Activated T-cell treated with anti-CD3 and anti-CD28 coated beads, Interleukin-2, amount 50 U/mL, for 48 hours (primary cell): ENCODE data around the gene MTA3.

Source experiments
- DNase-seq, 2 experiments: peaks; one replicate each; pipeline ENCODE4 v3.0.0-alpha.2; 2020

The MTA3 gene

GRCh38 chr2:42791606-42792005 lies 223.2 kb downstream of the MTA3 start:
- peak in 1 of 2 experiments; percentile 19 for DNase-seq

- DNase-seq: no peak
Observed at GRCh38 chr2:42792087-42792582, 223.7 kb downstream of the MTA3 start.

- DNase-seq: peak; percentile 54 to 57
Observed at GRCh38 chr2:42792583-42793333, 224.3 kb downstream of the MTA3 start, which contains the start of gene HAAO. HAAO (minus strand) TSS chr2:42792583; CDS start chr2:42792536, 47 bp downstream.

- DNase-seq: peak in 1 of 2 experiments; percentile 30
Observed at GRCh38 chr2:42793334-42794270, 225.2 kb downstream of the MTA3 start.

GRCh38 chr2:42794271-42795046 lies 226.0 kb downstream of the MTA3 start:
- peak in 1 of 2 experiments; percentile 20 for DNase-seq

- DNase-seq: peak in 1 of 2 experiments; percentile 11
Observed at GRCh38 chr2:42795275-42795674, 226.8 kb downstream of the MTA3 start.

- DNase-seq: no peak
Observed at GRCh38 chr2:42795841-42796301, 227.4 kb downstream of the MTA3 start.

- DNase-seq: no peak
Observed at GRCh38 chr2:42796427-42797248, 228.2 kb downstream of the MTA3 start.

- no peak for DNase-seq
Observed at GRCh38 chr2:42797281-42797680, 228.8 kb downstream of the MTA3 start.

- DNase-seq: no peak
Observed at GRCh38 chr2:42799881-42800280, 231.4 kb downstream of the MTA3 start.

- DNase-seq: no peak
Observed at GRCh38 chr2:42800461-42800962, 232.1 kb downstream of the MTA3 start.

- DNase-seq: no peak
Observed at GRCh38 chr2:42800981-42801380, 232.5 kb downstream of the MTA3 start.

- DNase-seq: no peak
Observed at GRCh38 chr2:42801381-42801780, 232.9 kb downstream of the MTA3 start.

- DNase-seq: no peak
Observed at GRCh38 chr2:42802150-42802549, 233.7 kb downstream of the MTA3 start.

- no peak for DNase-seq
Observed at GRCh38 chr2:42804338-42804737, 235.9 kb downstream of the MTA3 start.

GRCh38 chr2:42804891-42805290 lies 236.5 kb downstream of the MTA3 start:
- no peak for DNase-seq
